GM12878 (cell line): ENCODE data around the gene PCK2. TPM values are rescaled to one million over a fixed set of nuclear protein-coding genes. Genes with fewer than 3 reads are reported as not detected.

ENCODE experiments used
- ATAC-seq: fragments of 200-7000 bp; cut with Tn5 transposase; 3 replicates; pipeline ENCODE4 v1.9.1; 2020; ENCODE audit warnings: mild to moderate bottlenecking, moderate library complexity
- BruUV-seq: library from RNA; stranded (reverse); fragments of 400-500 nt; replicated peaks from 2 replicates; lab custom pipeline; 2021; lab: Mats Ljungman, UMichigan
- CTCF ChIA-PET: fragments of 300-600 bp; sonication (Branson Sonifier 250); formaldehyde crosslinking; extraction: SDS; loops from one replicate; lab custom pipeline; 2021; ENCODE audit warnings: inconsistent platforms; lab: Yijun Ruan, JAX
- POLR2A ChIA-PET: fragments of 350-600 bp; formaldehyde crosslinking; extraction: SDS; loops from one replicate; lab custom pipeline; 2021; ENCODE audit warnings: inconsistent platforms; lab: Charles Lee
- RAD21 ChIA-PET: fragments of 300-600 bp; sonication (Branson Sonifier 250); formaldehyde crosslinking; loops from one replicate; lab custom pipeline; 2023; ENCODE audit warnings: antibody characterized with exemption; ENCODE audit not compliant: unreplicated experiment; lab: Charles Lee
- SMC1A ChIA-PET: fragments of 300-600 bp; sonication (Branson Sonifier 250); formaldehyde crosslinking; loops from one replicate; lab custom pipeline; 2023; ENCODE audit not compliant: unreplicated experiment, uncharacterized antibody; lab: Charles Lee
- DNase-seq: peaks from one replicate; pipeline ENCODE4 v3.0.0-alpha.2; 2011; ENCODE audit warnings: low read depth, low spot score
- FAIRE-seq: peaks from 3 replicates; lab custom pipeline; 2011; peaks lifted over from hg19 to GRCh38; lab: Jason Lieb, UNC
- H2AFZ ChIP-seq: 2 replicates; pipeline ENCODE4 v1.6.0; 2011; ENCODE audit warnings: low read depth, low read length, control low read depth; ENCODE audit not compliant: control insufficient read depth
- H3K27ac ChIP-seq: 2 replicates; pipeline ENCODE4 v1.5.1; 2011; ENCODE audit warnings: control low read depth; ENCODE audit not compliant: control insufficient read depth, insufficient read depth
- H3K27me3 ChIP-seq, 2 experiments: replicated peaks in 1 of 2; 2 replicates each; pipeline versions ENCODE4 v1.6.0 to v1.6.1; 2011; ENCODE audit warnings: low read length in 1 of 2; ENCODE audit not compliant: control insufficient read depth in 2 of 2, insufficient read depth in 2 of 2
- H3K36me3 ChIP-seq, 2 experiments: 2 replicates each; pipeline ENCODE4 v1.5.1; 2011; ENCODE audit warnings: low read length in 1 of 2; ENCODE audit not compliant: control insufficient read depth in 2 of 2, insufficient read depth in 2 of 2
- H3K4me1 ChIP-seq: 2 replicates; pipeline ENCODE4 v1.6.1; 2011; ENCODE audit warnings: mild to moderate bottlenecking, low read length, moderate library complexity, mixed read lengths; ENCODE audit not compliant: control insufficient read depth, insufficient read depth
- H3K4me2 ChIP-seq: 2 replicates; pipeline ENCODE4 v1.6.0; 2011; ENCODE audit warnings: control low read depth; ENCODE audit not compliant: control insufficient read depth, insufficient read depth
- H3K4me3 ChIP-seq: fragments of 200-600 bp; sonication (generic); 2 replicates; pipeline ENCODE4 v1.5.1; 2016
- H3K79me2 ChIP-seq: 2 replicates; pipeline ENCODE4 v1.6.0; 2011; ENCODE audit warnings: low read length; ENCODE audit not compliant: control insufficient read depth, insufficient read depth
- H3K9ac ChIP-seq: 2 replicates; pipeline ENCODE4 v1.8.0; 2011; ENCODE audit warnings: low read length, control low read depth, mixed read lengths; ENCODE audit not compliant: control insufficient read depth, insufficient read depth
- H3K9me3 ChIP-seq: replicated peaks from 3 replicates; pipeline ENCODE4 v1.5.1; 2011; ENCODE audit warnings: mild to moderate bottlenecking, low read length; ENCODE audit not compliant: control insufficient read depth, insufficient read depth
- H4K20me1 ChIP-seq: 2 replicates; pipeline ENCODE4 v1.6.0; 2011; ENCODE audit not compliant: control insufficient read depth, insufficient read depth
- CBX5 ChIP-seq: sonication (generic); IDR thresholded peaks from 2 replicates; pipeline ENCODE4 v1.6.1; 2016; ENCODE audit warnings: low read depth, moderate library complexity, mild to moderate bottlenecking, inconsistent platforms
- IKZF2 ChIP-seq, 2 experiments: fragments of 450-650 bp; IDR thresholded peaks; 2 replicates each; pipeline ENCODE4 v1.6.1; 2017; ENCODE audit warnings: mild to moderate bottlenecking in 2 of 2, moderate library complexity in 2 of 2
- MTA3 ChIP-seq: IDR thresholded peaks from 2 replicates; pipeline ENCODE4 v1.6.1; 2012; ENCODE audit warnings: low read length, inconsistent platforms, borderline replicate concordance
- RELB ChIP-seq: fragments of 450-650 bp; IDR thresholded peaks from 2 replicates; pipeline ENCODE4 v1.6.1; 2017; ENCODE audit warnings: low read depth, mild to moderate bottlenecking, moderate library complexity
- REST ChIP-seq: IDR thresholded peaks from 2 replicates; pipeline ENCODE4 v1.6.1; 2012; ENCODE audit warnings: mild to moderate bottlenecking, low read depth, low read length
- TAF1 ChIP-seq: IDR thresholded peaks from 2 replicates; pipeline ENCODE4 v1.6.1; 2011; ENCODE audit warnings: mild to moderate bottlenecking, low read depth, low read length, borderline replicate concordance
- TCF12 ChIP-seq: IDR thresholded peaks from 2 replicates; pipeline ENCODE4 v1.6.1; 2011; ENCODE audit warnings: low read depth, mild to moderate bottlenecking, low read length
- WRNIP1 ChIP-seq: IDR thresholded peaks from 2 replicates; pipeline ENCODE4 v1.6.1; 2011; ENCODE audit warnings: low read depth, low read length, improper control_type of control experiment, borderline replicate concordance
- ZNF592 ChIP-seq: fragments of 450-650 bp; IDR thresholded peaks from 2 replicates; pipeline ENCODE4 v1.6.1; 2017; ENCODE audit warnings: mild to moderate bottlenecking, moderate library complexity
- WGBS: methylation state at CpG from one replicate; pipeline ENCODE4 v1.1.6; 2016; ENCODE audit warnings: low lambda C conversion rate; ENCODE audit not compliant: insufficient replicate concordance, insufficient coverage; ENCODE audit errors: missing lambda C conversion rate; 5-methylcytosine and 5-hydroxymethylcytosine counted together
- in situ Hi-C: fragments of 300-500 bp; cut with MboI; formaldehyde crosslinking; loops from 9 replicates; pipeline ENCODE4 v1.14.3; 2018; ENCODE audit warnings: mixed read lengths
- intact Hi-C: fragments of 100-400 bp; cut with micrococcal nuclease; formaldehyde crosslinking; loops from one replicate; pipeline ENCODE4 v1.14.2; 2022; ENCODE audit not compliant: unreplicated experiment
- polyA plus RNA-seq, 11 experiments: library from polyadenylated mRNA; depleted of rRNA in 4 of 11; unstranded in 6 of 11; stranded (reverse) in 5 of 11; fragments of >200 nt; fragmentation: Nextera tagmentation in 4 of 11; fragmentation: Illumina TruSeq in 1 of 11; extraction: Ambion mirVana in 4 of 11; extraction: Trizol in 1 of 11; gene quantifications; 1 replicate in 1 of 11; 2 replicates in 10 of 11; pipeline versions ENCODE4 v1.2.1 to v1.2.3, GENCODE V29; 2011 to 2016; ENCODE audit warnings: inconsistent platforms in 2 of 11, missing spikeins in 2 of 11, low read depth in 1 of 11
- total RNA-seq, 4 experiments: library from RNA; depleted of rRNA in 3 of 4; stranded (reverse); fragments of >200 nt in 3 of 4; fragmentation: Illumina TruSeq in 1 of 4; extraction: Trizol in 1 of 4; gene quantifications; 2 replicates each; pipeline versions ENCODE4 v1.2.1 to v1.2.3, GENCODE V29; 2013 to 2021

PCK2 gene
- total and polyA plus RNA-seq, 10 of the 15 experiments (the other 5 are each of a cell fraction or from before 2014, with no cell fraction given): 6.6 to 110 (median 44.6) TPM

- Histone ChIP-seq H3K79me2 (peaks cover 24% of the 10 kb centered on the region), H3K36me3 (peaks cover 11 to 23% of the 10 kb centered on the region in 2 experiments)
- 90% methylated on average over 6 of the region's 6 CpGs for WGBS
- TF ChIP-seq CBX5 (no peak), IKZF2 (IDR thresholded peaks at IDR 0.05) (no peak), ZNF592 (no peak), TCF12 (no peak), TAF1 (no peak), RELB (no peak), REST (no peak), WRNIP1 (no peak), MTA3 (no peak)
Observed at GRCh38 chr14:24117179-24117578, 23.1 kb downstream of the PCK2 start.

More at GRCh38 chr14:24117179-24117578, 23.1 kb downstream of the PCK2 start:
- Histone ChIP-seq H3K27ac (no peak overlapping the region), H2AFZ (no peak overlapping the region), H3K9ac (no peak overlapping the region), H3K4me3 (no peak overlapping the region), H4K20me1 (no peaks in the 10 kb centered on the region), H3K4me2 (no peak overlapping the region; the same call in 1 of the 2 replicates), H3K4me1 (peaks cover 5% of the 10 kb centered on the region), H3K27me3 (no peaks in the 10 kb centered on the region), H3K9me3 (no peaks in the 10 kb centered on the region)
- intact Hi-C loops (no loop called here), in situ Hi-C loops (loop anchor here (25.0 kb wide), 1 partner anchor 805 kb away; the partner anchor contains the start of genes BCL2L2, PABPN1 and PPP1R3E)
- ChIA-PET RAD21 (interaction anchor here (1.0 to 5.8 kb wide), 6 partner anchors 8 to 44 kb away, joined by 3 to 69 read pairs (median 8); partner anchors contain the start of genes EMC9, IRF9, PSME1 and PSME2), CTCF (interaction anchor here (0.9 to 5.9 kb wide), 5 partner anchors 8 to 191 kb away, joined by 3 to 39 read pairs (median 7); partner anchors contain the start of genes CIDEB, IRF9 and PSME1), SMC1A (interaction anchor here (0.8 to 7.7 kb wide), 5 partner anchors 9 to 44 kb away, joined by 3 to 70 read pairs (median 47); partner anchors contain the start of genes EMC9, IRF9, PCK2 and PSME1), POLR2A (interaction anchor here (0.5 to 17.1 kb wide), 8 partner anchors 8 to 107 kb away, joined by 3 to 276 read pairs (median 64); partner anchors contain the start of genes EMC9, FITM1, IRF9 and PCK2)
- DNase-seq (no peak), ATAC-seq (no peak), FAIRE-seq (no peak)
- BruUV-seq: no TSS peak
